Myocyte (in vitro differentiated cells): Measurements from ENCODE around the gene KRT24. TPM values are rescaled to one million over a fixed set of nuclear protein-coding genes. Genes with fewer than 3 reads are reported as not detected.
A peak's percentile ranks its signal among the peaks of the same experiment; 100 is the strongest.
"Not testable (repeated sequence)": the region's sequence is repeated elsewhere in the genome, so short reads cannot be mapped to it uniquely, and the experiment has no call there.

ENCODE experiments used
- DNase-seq: peaks from one replicate; pipeline ENCODE4 v3.0.0-alpha.2; 2012; ENCODE audit warnings: low read depth
- polyA plus RNA-seq: library from polyadenylated mRNA; unstranded; fragments of >200 nt; gene quantifications from one replicate; pipeline ENCODE4 v1.2.1, GENCODE V29; 2012; ENCODE audit warnings: missing spikeins
- total RNA-seq: library from RNA; depleted of rRNA; stranded (reverse); fragments of >200 nt; gene quantifications from 2 replicates; pipeline ENCODE4 v1.2.3, GENCODE V29; 2014

Gene KRT24
- not detected in 2 replicates for total RNA-seq
- not detected for polyA plus RNA-seq

GRCh38 chr17:40703652-40704051 is at the start of gene KRT24:
TSS of gene KRT24 (minus strand) at chr17:40703752. CDS start at chr17:40703693, 59 bp downstream.
- no peak for DNase-seq

DNA sequence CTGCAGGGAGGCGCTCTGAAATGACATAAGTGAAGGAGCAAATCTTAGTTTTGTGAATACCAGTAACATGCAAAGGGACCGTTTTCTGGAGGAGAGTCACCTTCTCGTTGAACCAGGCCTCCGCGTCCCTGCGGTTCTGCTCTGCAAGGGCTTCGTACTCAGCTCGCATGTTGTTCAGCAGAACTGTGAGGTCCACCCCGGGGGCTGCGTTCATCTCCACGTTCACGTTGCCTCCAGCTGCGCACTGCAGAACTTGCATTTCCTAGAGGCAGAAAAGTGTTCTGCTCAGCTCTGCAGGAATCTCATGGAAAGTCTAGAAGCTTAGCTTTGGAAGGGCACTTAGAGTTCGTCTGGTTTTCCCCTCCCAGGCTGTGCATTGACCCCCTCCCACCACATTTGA is 47.5 kb upstream of the KRT24 start:
- no peak for DNase-seq

GRCh38 chr17:40750391-40750790 is 46.8 kb upstream of the KRT24 start:
- no peak for DNase-seq

DNA sequence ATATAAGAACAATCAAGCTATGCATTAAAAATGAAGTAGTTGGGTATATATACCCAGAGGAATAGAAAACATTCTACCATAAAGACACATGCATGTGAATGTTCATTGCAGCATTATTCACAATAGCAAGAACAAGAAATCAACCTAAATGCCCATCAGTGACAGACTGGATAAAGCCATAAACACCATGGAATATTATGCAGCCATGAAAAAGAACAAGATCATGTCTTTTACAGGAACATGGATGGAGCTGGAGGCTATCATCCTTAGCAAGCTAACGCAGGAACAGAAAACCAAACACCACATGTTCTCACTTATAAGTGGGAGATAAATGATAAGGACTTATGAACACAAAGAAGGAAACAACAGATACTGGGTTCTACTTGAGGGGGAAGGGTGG is 45.1 kb upstream of the KRT24 start:
- DNase-seq: not testable (repeated sequence)

DNA sequence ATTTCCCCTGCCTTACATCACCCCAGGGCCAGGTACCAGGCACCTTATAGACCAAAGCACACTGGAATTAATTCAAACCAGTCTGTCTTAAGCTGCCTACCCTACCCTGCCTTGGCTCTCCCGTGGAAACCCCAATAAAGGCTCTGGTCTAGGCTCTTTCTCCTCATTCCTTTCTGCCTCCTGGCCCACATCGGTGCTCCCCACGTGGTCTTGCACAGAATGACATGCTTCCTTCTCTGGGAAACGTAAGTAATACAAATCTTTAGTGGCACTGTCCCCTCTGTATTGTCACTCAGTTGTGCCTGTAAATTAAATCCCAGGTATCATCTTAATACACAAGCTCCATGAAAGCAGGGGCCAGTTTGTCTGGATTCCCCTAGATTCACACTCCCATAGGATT is 35.0 kb upstream of the KRT24 start:
- no peak for DNase-seq

DNA sequence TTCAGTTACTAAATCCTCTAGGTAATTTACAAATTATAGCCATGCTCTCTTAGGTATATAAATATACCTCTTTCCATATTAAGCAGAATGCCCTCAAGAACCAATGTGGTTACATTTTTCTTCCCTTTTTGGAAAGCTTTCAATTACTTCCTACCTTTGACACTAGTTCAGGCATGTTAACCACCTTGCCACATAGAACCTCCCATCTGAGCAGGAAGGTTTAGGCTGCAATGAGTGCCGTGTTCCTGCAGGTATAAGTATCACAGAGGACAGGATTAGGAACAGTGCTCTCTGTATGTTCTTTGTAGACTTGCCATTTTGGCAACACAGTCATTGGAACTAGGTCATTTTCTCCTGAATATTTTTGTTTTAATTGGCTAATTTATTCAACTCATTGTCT is 31.5 kb upstream of the KRT24 start:
- DNase-seq: no peak

DNA sequence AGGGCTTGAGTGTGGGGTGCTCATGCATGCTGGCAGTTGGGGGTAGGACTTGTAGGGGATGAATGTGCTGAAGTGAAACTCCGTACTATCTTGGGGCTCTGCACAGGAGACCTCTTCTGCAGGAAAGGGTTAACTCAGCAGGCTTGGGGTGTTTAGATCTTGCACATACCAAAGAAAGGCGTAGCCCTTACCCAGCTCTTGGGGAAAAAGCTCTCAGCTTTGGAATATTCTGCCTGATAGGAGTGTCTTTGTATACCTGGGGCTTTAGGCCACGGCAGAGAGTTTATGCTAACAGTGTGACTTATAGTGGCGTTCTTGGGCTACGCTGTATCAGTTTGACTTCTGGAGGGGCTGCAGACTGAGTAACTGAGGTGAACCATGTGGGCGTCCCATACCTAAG is 30.5 kb upstream of the KRT24 start:
- DNase-seq: no peak

DNA sequence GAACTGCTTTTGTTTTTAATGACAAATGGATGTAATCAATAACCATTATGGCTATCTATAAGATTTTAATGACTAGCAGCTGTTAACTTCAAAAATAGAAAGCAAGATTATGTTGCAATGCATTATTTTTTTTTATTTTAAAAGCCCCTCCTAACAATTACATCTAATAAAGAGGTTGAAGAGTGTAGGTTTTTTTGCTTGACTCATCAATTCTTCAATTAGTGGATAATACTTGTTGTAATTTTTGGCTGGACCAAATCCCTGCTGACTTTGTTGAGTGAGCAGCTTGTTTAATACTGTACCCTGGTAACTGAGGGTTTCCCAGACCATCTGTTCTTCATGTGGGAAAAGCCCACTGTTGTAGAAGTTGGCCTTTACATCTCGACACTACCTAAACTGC is 27.4 kb upstream of the KRT24 start:
- DNase-seq: no peak

DNA sequence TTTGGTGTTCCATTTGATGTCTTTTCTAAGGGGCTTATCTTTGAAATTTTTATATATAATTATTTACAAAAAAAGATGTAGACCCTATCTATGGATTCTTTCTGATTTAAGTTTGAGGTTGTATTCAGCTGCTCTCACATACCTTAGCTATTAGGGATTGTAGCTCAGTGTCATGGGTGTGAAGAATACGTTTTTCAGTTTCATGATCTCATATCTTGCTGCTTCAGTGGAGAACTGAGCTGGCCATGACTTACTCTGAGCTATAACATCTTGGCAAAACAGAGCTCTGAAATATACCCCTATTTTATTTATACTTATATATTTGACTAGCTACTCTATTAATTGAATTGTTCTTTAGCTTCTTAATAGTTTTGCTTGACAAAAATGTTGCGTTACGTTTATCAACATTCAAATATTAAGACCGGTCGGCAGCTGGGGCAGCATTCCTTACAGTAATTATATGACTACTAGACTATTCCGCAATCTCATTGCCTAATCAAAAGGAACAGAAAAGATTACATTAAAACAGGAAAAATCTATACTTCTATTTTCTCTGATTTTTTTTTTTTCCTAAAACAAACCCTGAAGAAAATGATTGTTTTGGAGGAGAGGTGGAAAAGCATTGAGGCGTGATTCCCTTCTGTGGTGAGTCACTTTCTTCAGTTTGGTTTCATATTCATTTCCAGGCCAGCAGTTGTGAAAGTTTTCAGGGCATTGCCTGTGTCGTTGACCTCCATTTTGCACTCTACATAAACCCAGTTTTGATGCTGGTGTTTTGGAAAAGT is 24.1 kb upstream of the KRT24 start:
- peak; percentile 5 for DNase-seq

DNA sequence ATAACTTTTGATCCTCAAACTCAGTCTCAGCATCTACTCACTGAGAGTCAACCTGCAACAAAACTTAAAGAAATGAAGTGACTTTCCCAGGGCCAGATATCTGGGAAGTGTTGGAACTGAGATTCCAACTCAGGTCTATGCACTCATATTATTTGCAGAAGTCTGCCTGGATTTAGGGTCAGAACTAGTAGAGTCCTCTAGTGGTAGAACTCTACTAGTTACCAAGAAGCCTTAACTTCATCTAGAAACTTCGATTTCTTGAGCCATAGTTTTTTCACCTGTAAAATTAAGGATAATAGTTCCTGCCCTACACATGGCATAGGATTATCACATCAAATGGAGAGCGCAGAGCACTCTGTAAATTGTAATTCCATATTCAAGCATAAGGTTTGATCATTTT is 23.4 kb upstream of the KRT24 start:
- no peak for DNase-seq

DNA sequence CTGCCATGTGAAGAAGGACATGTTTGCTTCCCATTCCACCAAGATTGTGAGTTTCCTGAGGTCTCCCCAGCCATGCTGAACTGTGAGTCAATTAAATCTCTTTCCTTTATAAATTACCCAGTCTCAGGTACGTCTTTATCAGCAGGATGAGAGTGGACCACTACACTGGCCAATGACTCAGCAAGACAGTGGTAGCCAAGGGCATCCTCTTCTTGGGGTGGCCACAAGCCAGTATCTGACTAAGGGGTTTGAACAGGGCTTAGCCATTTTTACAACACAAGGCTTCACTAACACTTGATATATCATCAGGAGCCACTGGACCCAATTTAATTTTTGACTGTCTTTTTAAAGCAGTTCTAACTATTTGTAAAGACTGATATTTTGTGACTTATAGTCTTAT is 21.1 kb upstream of the KRT24 start:
- DNase-seq: no peak

GRCh38 chr17:40722241-40722640 is 18.7 kb upstream of the KRT24 start:
- no peak for DNase-seq

- DNase-seq: no peak
Measured at GRCh38 chr17:40720899-40721298, 17.3 kb upstream of the KRT24 start.

- DNase-seq: no peak
Measured at GRCh38 chr17:40718930-40719329, 15.4 kb upstream of the KRT24 start.

DNA sequence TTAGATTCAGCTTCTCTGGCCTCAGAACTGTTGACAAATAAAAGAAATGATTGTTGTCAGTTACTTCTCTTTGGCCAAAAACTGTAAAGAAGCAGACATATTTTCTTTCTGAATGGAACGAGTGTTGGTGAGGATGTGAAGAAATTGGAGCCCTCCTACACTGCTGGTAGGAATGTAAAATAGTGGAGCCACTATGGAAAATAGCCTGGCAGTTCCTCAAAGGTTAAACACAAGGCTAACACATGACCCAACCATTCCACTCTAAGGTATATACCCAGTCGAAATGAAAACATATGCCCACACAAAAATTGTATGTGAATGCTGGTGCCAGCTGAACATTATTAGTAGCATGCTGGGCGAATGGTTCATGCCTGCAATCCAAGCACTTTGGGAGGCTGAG is 14.2 kb upstream of the KRT24 start:
- no peak for DNase-seq

DNA sequence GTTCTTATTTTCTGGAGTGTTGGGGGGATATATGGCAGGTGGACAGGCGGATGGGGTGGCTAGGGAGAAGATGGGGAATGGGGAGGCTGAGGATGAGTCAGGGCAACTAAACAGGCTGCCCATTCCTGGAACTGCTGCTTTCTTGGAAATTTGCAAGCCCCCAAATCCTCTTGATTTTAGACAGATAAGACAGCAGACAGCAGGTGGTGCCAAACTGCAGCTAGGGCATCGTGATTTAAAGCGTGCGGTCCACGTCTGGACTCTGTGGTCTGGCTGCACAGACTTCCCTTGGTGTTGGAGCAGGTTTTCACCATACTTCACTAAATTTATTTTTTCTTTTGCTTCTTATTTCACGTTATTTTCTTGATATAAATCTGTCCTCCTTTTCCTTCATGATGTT is 10.9 kb upstream of the KRT24 start:
- DNase-seq: peak; percentile 9

GRCh38 chr17:40707745-40708144 is 4.2 kb upstream of the KRT24 start:
- DNase-seq: no peak

- no peak for DNase-seq
Measured at GRCh38 chr17:40705584-40705983, 2.0 kb upstream of the KRT24 start.

- DNase-seq: no peak
Measured at GRCh38 chr17:40702271-40702670, 1.3 kb downstream of the KRT24 start.

- peak; percentile 8 for DNase-seq
Measured at GRCh38 chr17:40699853-40700252, 3.7 kb downstream of the KRT24 start.

DNA sequence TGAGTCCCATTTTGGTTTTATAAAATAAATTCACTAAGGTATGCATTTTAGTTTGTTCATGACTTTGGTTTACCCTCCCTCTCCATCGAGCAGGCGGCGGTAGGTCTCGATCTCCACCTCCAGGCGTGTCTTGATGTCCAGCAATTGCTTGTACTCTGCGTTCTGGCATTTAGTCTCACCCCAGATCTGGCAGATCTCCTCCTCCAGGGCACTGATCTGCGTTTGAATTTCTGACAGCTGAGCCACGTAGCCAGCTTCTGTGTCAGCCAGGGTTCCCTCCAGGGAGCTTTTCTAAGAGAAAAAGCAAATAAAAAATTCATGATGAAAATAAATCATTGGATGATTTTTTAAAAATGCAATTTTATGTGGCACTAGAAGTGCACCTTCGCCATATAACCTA is 4.2 kb downstream of the KRT24 start:
- peak; percentile 12 for DNase-seq

DNA sequence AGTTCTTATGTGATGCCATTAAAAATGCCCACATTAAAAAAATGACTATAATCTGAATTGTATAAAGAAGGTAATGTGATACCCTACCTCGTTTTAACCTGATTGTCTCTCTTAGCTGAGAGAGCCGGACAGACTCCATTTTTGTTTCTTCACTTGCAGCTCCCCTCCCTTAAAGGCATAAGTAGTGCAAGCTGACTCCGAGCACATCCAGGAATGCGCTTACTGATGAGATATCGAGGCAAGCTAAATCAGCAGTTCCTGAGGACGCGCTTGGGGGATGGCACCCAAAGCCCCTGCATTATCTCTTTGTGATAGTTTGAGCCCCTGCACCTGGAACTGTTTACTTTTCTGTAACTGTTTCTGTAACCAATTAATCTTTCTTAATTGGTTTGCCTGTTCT is 6.3 kb downstream of the KRT24 start:
- no peak for DNase-seq

DNA sequence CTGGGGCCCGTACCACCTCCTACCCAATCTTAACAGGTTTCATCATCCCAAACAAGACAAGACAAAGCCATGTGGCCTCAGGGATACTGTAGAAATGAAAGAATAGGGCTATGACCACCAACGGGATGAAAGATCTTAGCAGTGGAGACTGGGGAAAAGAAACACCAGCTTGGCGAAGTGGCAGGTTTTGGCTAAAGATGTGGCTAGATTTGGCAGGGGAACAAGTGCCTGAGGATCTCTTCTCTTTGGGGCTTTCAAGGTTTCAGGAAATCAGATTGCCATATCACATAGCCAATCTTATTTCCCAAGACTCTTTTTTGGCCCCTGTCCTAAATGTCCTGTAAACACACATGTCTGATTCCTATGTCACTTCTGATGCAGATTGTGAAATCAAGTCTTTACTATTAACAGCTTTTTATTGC is 6.9 kb downstream of the KRT24 start:
- no peak for DNase-seq
